ENCODE data around the gene RPS25.
"Not testable (repeated sequence)": the region's sequence is repeated elsewhere in the genome, so short reads cannot be mapped to it uniquely, and the experiment has no call there.

Gene RPS25

GRCh38 chr11:119047205-119047604 is 29.1 kb upstream of the RPS25 start:
- H3K27me3 Mint-ChIP-seq, result no peaks in the 10 kb centered on the region
- H3K36me3 Mint-ChIP-seq, result peaks cover 13% of the 10 kb centered on the region
- H3K4me3 Mint-ChIP-seq, result no peak overlapping the region
- no peak overlapping the region for H3K27ac Mint-ChIP-seq
- H3K4me1 Mint-ChIP-seq, result peaks cover 9% of the 10 kb centered on the region
- H3K9me3 Mint-ChIP-seq, result no peaks in the 10 kb centered on the region

GRCh38 chr11:119046489-119046888 is 28.3 kb upstream of the RPS25 start:
- Mint-ChIP-seq H3K4me3 (no peak overlapping the region), H3K27ac (no peak overlapping the region), H3K27me3 (no peaks in the 10 kb centered on the region), H3K36me3 (peaks cover 11% of the 10 kb centered on the region), H3K4me1 (peaks cover 9% of the 10 kb centered on the region), H3K9me3 (no peaks in the 10 kb centered on the region)

GRCh38 chr11:119044708-119045107 is 26.6 kb upstream of the RPS25 start:
- no peaks in the 10 kb centered on the region for H3K9me3 Mint-ChIP-seq
- H3K36me3 Mint-ChIP-seq, result peaks cover 11% of the 10 kb centered on the region
- no peaks in the 10 kb centered on the region for H3K27me3 Mint-ChIP-seq
- no peak overlapping the region for H3K4me3 Mint-ChIP-seq
- H3K27ac Mint-ChIP-seq, result no peak overlapping the region
- peaks cover 5% of the 10 kb centered on the region for H3K4me1 Mint-ChIP-seq

- Mint-ChIP-seq H3K36me3 (peaks cover 7% of the 10 kb centered on the region), H3K27ac (no peak overlapping the region), H3K4me3 (no peak overlapping the region), H3K4me1 (peaks cover 5% of the 10 kb centered on the region), H3K27me3 (no peaks in the 10 kb centered on the region), H3K9me3 (no peaks in the 10 kb centered on the region)
Observed at GRCh38 chr11:119042927-119043326, 24.8 kb upstream of the RPS25 start.

- Mint-ChIP-seq H3K36me3 (peaks cover 2% of the 10 kb centered on the region), H3K27ac (no peak overlapping the region), H3K4me3 (no peak overlapping the region), H3K4me1 (peaks cover 5% of the 10 kb centered on the region), H3K27me3 (no peaks in the 10 kb centered on the region), H3K9me3 (no peaks in the 10 kb centered on the region)
Observed at GRCh38 chr11:119041821-119042514, 23.8 kb upstream of the RPS25 start.

GRCh38 chr11:119039471-119039870 is 21.3 kb upstream of the RPS25 start:
- not testable (repeated sequence) for H3K27ac Mint-ChIP-seq, H3K27me3 Mint-ChIP-seq, H3K36me3 Mint-ChIP-seq, H3K4me3 Mint-ChIP-seq, H3K4me1 Mint-ChIP-seq, H3K9me3 Mint-ChIP-seq

GRCh38 chr11:119038884-119039283 is 20.7 kb upstream of the RPS25 start:
- Mint-ChIP-seq H3K9me3 (no peaks in the 10 kb centered on the region), H3K27me3 (no peaks in the 10 kb centered on the region), H3K27ac (no peak overlapping the region), H3K4me1 (peaks cover 5% of the 10 kb centered on the region), H3K36me3 (no peaks in the 10 kb centered on the region), H3K4me3 (no peak overlapping the region)

- peaks cover 8% of the 10 kb centered on the region for H3K4me1 Mint-ChIP-seq
Observed at GRCh38 chr11:119034813-119035212, 16.7 kb upstream of the RPS25 start.

GRCh38 chr11:119033421-119033820 is 15.3 kb upstream of the RPS25 start:
- H3K27me3 Mint-ChIP-seq, H3K9me3 Mint-ChIP-seq, H3K27ac Mint-ChIP-seq: not testable (repeated sequence)

More at GRCh38 chr11:119034813-119035212, 16.7 kb upstream of the RPS25 start:
- Mint-ChIP-seq H3K36me3 (no peaks in the 10 kb centered on the region), H3K4me3 (no peak overlapping the region), H3K27ac (no peak overlapping the region), H3K27me3 (no peaks in the 10 kb centered on the region), H3K9me3 (no peaks in the 10 kb centered on the region)

GRCh38 chr11:119031912-119032280 is 13.8 kb upstream of the RPS25 start:
- no peak overlapping the region for H3K27ac Mint-ChIP-seq
- peaks cover 23% of the 10 kb centered on the region for H3K4me1 Mint-ChIP-seq
- no peaks in the 10 kb centered on the region for H3K36me3 Mint-ChIP-seq
- H3K27me3 Mint-ChIP-seq, result no peaks in the 10 kb centered on the region
- H3K9me3 Mint-ChIP-seq, result no peaks in the 10 kb centered on the region
- peak overlapping the region; percentile 36 for H3K4me3 Mint-ChIP-seq

More at GRCh38 chr11:119033421-119033820, 15.3 kb upstream of the RPS25 start:
- H3K4me1 Mint-ChIP-seq, result peaks cover 20% of the 10 kb centered on the region
- H3K36me3 Mint-ChIP-seq, H3K4me3 Mint-ChIP-seq: not testable (repeated sequence)

- no peaks in the 10 kb centered on the region for H3K9me3 Mint-ChIP-seq
- H3K4me1 Mint-ChIP-seq, result peaks cover 24% of the 10 kb centered on the region
- no peaks in the 10 kb centered on the region for H3K36me3 Mint-ChIP-seq
- H3K4me3 Mint-ChIP-seq, result peak within 1 kb of the TSS; percentile 86
- no peaks in the 10 kb centered on the region for H3K27me3 Mint-ChIP-seq
- peak within 1 kb of the TSS; percentile 92 for H3K27ac Mint-ChIP-seq
Observed at GRCh38 chr11:119030329-119031047, 12.3 kb upstream of the RPS25 start, which contains the start of gene SLC37A4. Gene SLC37A4, minus strand, starts transcription at chr11:119030877.

GRCh38 chr11:119030029-119030328 is 11.8 kb upstream of the RPS25 start:
- Mint-ChIP-seq H3K36me3 (no peaks in the 10 kb centered on the region), H3K4me3 (peak overlapping the region; percentile 86), H3K4me1 (peaks cover 29% of the 10 kb centered on the region), H3K9me3 (no peaks in the 10 kb centered on the region), H3K27me3 (no peaks in the 10 kb centered on the region), H3K27ac (peak overlapping the region; percentile 92)

- Mint-ChIP-seq H3K9me3 (no peaks in the 10 kb centered on the region), H3K27me3 (no peaks in the 10 kb centered on the region), H3K4me1 (peaks cover 34% of the 10 kb centered on the region), H3K36me3 (no peaks in the 10 kb centered on the region), H3K27ac (peak overlapping the region; percentile 92), H3K4me3 (peak overlapping the region; percentile 86)
Observed at GRCh38 chr11:119029340-119030028, 11.3 kb upstream of the RPS25 start.

- Mint-ChIP-seq H3K27ac (no peak overlapping the region), H3K9me3 (no peaks in the 10 kb centered on the region), H3K36me3 (no peaks in the 10 kb centered on the region), H3K4me3 (no peak overlapping the region), H3K4me1 (peaks cover 39% of the 10 kb centered on the region), H3K27me3 (no peaks in the 10 kb centered on the region)
Observed at GRCh38 chr11:119029069-119029339, 10.9 kb upstream of the RPS25 start.

- Mint-ChIP-seq H3K9me3 (no peaks in the 10 kb centered on the region), H3K27me3 (no peaks in the 10 kb centered on the region), H3K4me1 (peaks cover 44% of the 10 kb centered on the region), H3K27ac (no peak overlapping the region), H3K36me3 (peaks cover under 1% of the 10 kb centered on the region), H3K4me3 (no peak overlapping the region)
Observed at GRCh38 chr11:119028346-119029068, 10.4 kb upstream of the RPS25 start.

All from activated naive CD4-positive, alpha-beta T cell treated with anti-CD3 and anti-CD28 coated beads, Interleukin-2, amount 50 U/mL, for 24 hours (primary cell).